ENCODE data around the gene ZNF740.

DNA sequence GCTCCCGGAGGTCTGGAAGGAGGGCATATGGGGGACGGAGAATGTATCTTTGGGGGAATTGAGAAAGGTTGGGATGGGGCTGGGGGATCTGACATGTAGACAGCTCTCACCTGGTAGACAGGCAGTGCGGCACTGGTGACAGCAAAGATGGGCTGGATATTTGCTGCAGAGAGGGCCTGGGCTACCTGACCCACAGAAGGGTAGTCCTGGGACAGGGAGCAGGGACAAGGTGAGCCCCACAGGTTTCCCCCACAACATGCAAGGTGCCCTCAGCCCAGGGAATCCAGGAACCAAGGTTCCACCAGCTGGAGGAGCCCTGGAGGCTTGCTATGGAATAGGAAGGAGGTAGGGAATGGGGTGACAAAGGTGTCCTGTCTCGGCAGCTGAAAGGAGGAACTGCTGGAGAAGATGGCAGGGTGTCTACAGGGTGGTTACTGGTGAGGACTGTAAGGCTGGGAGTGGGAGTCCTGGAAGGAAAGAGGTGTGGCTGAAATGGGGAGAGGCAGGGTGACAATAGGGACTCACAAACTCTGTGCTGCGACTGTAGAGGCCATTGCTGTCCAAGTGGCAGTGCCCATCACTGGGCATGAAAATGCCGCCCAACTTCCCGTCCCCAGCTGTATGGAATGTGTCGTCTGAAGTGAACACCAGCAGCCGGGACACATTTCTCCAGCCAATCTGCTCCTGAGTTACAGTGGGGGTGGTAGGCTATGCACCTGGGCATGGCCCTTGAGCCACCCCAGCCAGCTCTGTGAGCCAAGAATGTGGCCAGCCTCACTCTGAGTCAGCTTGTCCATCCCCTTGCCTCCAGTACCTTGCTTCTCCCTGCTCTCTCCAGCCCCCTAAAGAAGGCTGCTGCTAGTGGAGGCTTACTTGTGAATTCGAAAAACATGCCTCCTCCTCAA, 15.2 kb downstream of the ZNF740 start:
- TF ChIP-seq, protein P1, sequence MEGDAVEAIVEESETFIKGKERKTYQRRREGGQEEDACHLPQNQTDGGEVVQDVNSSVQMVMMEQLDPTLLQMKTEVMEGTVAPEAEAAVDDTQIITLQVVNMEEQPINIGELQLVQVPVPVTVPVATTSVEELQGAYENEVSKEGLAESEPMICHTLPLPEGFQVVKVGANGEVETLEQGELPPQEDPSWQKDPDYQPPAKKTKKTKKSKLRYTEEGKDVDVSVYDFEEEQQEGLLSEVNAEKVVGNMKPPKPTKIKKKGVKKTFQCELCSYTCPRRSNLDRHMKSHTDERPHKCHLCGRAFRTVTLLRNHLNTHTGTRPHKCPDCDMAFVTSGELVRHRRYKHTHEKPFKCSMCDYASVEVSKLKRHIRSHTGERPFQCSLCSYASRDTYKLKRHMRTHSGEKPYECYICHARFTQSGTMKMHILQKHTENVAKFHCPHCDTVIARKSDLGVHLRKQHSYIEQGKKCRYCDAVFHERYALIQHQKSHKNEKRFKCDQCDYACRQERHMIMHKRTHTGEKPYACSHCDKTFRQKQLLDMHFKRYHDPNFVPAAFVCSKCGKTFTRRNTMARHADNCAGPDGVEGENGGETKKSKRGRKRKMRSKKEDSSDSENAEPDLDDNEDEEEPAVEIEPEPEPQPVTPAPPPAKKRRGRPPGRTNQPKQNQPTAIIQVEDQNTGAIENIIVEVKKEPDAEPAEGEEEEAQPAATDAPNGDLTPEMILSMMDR (IDR thresholded peaks at IDR 0.05), result no peak
- TF ChIP-seq EZH2 (IDR thresholded peaks at IDR 0.05; ENCODE audit: borderline replicate concordance, insufficient read depth, low read depth, low read length, poor library complexity, severe bottlenecking), result no peak

All from B cell (primary cell).